ENCODE results near the gene BCLAF1. TPM values are rescaled to one million over a fixed set of nuclear protein-coding genes. Genes with fewer than 3 reads are reported as not detected.

The BCLAF1 gene
- total and polyA plus RNA-seq, 2 of the 8 experiments (the other 6 are each of a cell fraction or from before 2014, with no cell fraction given) = 30.5 to 230 TPM

GRCh38 chr6:136209496-136209895 is 80.2 kb downstream of the BCLAF1 start:
- H3K14ac ChIP-seq (ENCODE audit: insufficient read length) = no peak overlapping the region
- no peaks in the 10 kb centered on the region for H3K4me1 ChIP-seq (replicated peaks in 1 of 4; ENCODE audit: control insufficient read depth in 3 of 4, insufficient read depth in 4 of 4, low read length in 3 of 4)
- no peak overlapping the region for H2BK20ac ChIP-seq (ENCODE audit: low read length)
- H2BK15ac ChIP-seq (ENCODE audit: low read length) = no peak overlapping the region
- H2BK12ac ChIP-seq (ENCODE audit: low read depth, low read length) = no peak overlapping the region
- H3K23me2 ChIP-seq (ENCODE audit: low read depth, low read length) = no peaks in the 10 kb centered on the region; the same call in 1 of the 2 replicates
- no peak overlapping the region for H4K8ac ChIP-seq (ENCODE audit: extremely low read depth, insufficient read depth, low read length)
- no peak overlapping the region for H2AK5ac ChIP-seq (ENCODE audit: low read depth, low read length)
- no peak overlapping the region for H2BK5ac ChIP-seq (ENCODE audit: low read depth, low read length)
- H3K79me1 ChIP-seq (ENCODE audit: low read depth, low read length) = no peaks in the 10 kb centered on the region
- H3K27ac ChIP-seq (ENCODE audit: low read depth, low read length) = no peak overlapping the region
- no peaks in the 10 kb centered on the region for H3K36me3 ChIP-seq (ENCODE audit: control insufficient read depth in 2 of 4, insufficient read depth in 4 of 4, low read length in 3 of 4)
- H2AFZ ChIP-seq (ENCODE audit: low read length) = no peak overlapping the region
- H3K56ac ChIP-seq (replicated peaks; ENCODE audit: insufficient read length, low read depth, low read length) = no peak overlapping the region
- no peak for FAIRE-seq
- H3K4me2 ChIP-seq (ENCODE audit: insufficient read depth in 1 of 2, low read depth in 2 of 2, low read length in 2 of 2) = no peak overlapping the region
- 88% methylated on average over 2 of the region's 2 CpGs; no CpG with 5 or more reads in 1 of the 2 experiments for WGBS, 2 experiments (ENCODE audit: extremely low coverage in 1 of 2, insufficient coverage in 1 of 2, insufficient read length in 1 of 2, insufficient replicate concordance in 2 of 2, low coverage in 1 of 2, low lambda C conversion rate in 2 of 2, missing lambda C conversion rate in 1 of 2)
- no peak for DNase-seq (ENCODE audit: low read depth in 1 of 2, low spot score in 2 of 2)
- no peak overlapping the region for H3K18ac ChIP-seq (ENCODE audit: extremely low read depth, low read length)
- CTCF ChIA-PET (ENCODE audit: partially characterized antibody) = interaction anchor here (1.0 to 1.7 kb wide), 4 partner anchors 16 to 271 kb away, joined by 3 to 9 read pairs (median 6); no protein-coding TSS in a partner anchor
- no peak overlapping the region for H4K91ac ChIP-seq (replicated peaks; ENCODE audit: insufficient read length, low read length)
- no peaks in the 10 kb centered on the region for H3K79me2 ChIP-seq (ENCODE audit: control insufficient read depth in 1 of 2, insufficient read depth in 2 of 2, low read length in 2 of 2)
- no peaks in the 10 kb centered on the region for H4K20me1 ChIP-seq (replicated peaks in 1 of 2; ENCODE audit: control insufficient read depth in 1 of 2, insufficient read depth in 2 of 2, low read length in 2 of 2)
- H3K23ac ChIP-seq (ENCODE audit: insufficient read length) = no peak overlapping the region
- H2BK120ac ChIP-seq (replicated peaks; ENCODE audit: low read depth, low read length) = no peak overlapping the region
- H4K5ac ChIP-seq (ENCODE audit: insufficient read length, low read depth, low read length) = no peak overlapping the region
- H3K4me3 ChIP-seq (ENCODE audit: extremely low read depth in 1 of 4, insufficient read depth in 2 of 4, low read depth in 3 of 4, low read length in 4 of 4) = no peak overlapping the region
- POLR2A ChIA-PET (ENCODE audit: partially characterized antibody) = no interaction called here
- TF ChIP-seq JUND (IDR thresholded peaks at IDR 0.05; ENCODE audit: low read length) = no peak
- H3K27me3 ChIP-seq (replicated peaks in 1 of 4; ENCODE audit: control insufficient read depth in 3 of 4, extremely low read depth in 1 of 4, insufficient read depth in 3 of 4, low read length in 3 of 4) = no peaks in the 10 kb centered on the region
- H3K9ac ChIP-seq (replicated peaks in 1 of 4; ENCODE audit: extremely low read depth in 1 of 4, low read depth in 3 of 4, low read length in 3 of 4) = no peak overlapping the region
- H3K4ac ChIP-seq (replicated peaks; ENCODE audit: insufficient read length, low read depth, low read length) = no peak overlapping the region
- no peaks in the 10 kb centered on the region for H3K9me3 ChIP-seq (ENCODE audit: insufficient read depth in 2 of 2, low read depth in 1 of 2, low read length in 1 of 2)

Measured in H1 (cell line).